ENCODE results near the gene UBE2D1.

GRCh38 chr10:58326967-58327381 lies 7.8 kb upstream of the UBE2D1 start:
- no peak for TF ChIP-seq POLR2A (IDR thresholded peaks at IDR 0.05; ENCODE audit: low read depth, low read length)
- no peak for TF ChIP-seq POLR2AphosphoS5 (IDR thresholded peaks at IDR 0.05; ENCODE audit: low read depth, low read length)

All from GM12892 (cell line).